WI38 (cell line): ENCODE measurements around the gene USP32.

Source experiments
- H3K4me3 ChIP-seq: 2 replicates; pipeline ENCODE4 v1.5.1; 2011; ENCODE audit warnings: low read depth, mild to moderate bottlenecking, control low read depth, low read length
- CTCF ChIP-seq: IDR thresholded peaks from 2 replicates; pipeline ENCODE4 v1.5.1; 2012; ENCODE audit warnings: low read depth, mild to moderate bottlenecking, control low read depth, low read length

Gene USP32

GRCh38 chr17:60311936-60312335 is 80.0 kb downstream of the USP32 start:
- no peak for TF ChIP-seq CTCF
- no peak overlapping the region for H3K4me3 ChIP-seq

- no peak overlapping the region for H3K4me3 ChIP-seq
- TF ChIP-seq CTCF, result no peak
These were observed 80.7 kb downstream of the USP32 start for GRCh38 chr17:60311186-60311585.

GRCh38 chr17:60305141-60305540 is 86.8 kb downstream of the USP32 start:
- TF ChIP-seq CTCF, result no peak
- no peak overlapping the region for H3K4me3 ChIP-seq

GRCh38 chr17:60304502-60304901 is 87.4 kb downstream of the USP32 start:
- TF ChIP-seq CTCF, result no peak
- no peak overlapping the region for H3K4me3 ChIP-seq

- TF ChIP-seq CTCF, result no peak
- H3K4me3 ChIP-seq, result no peak overlapping the region
These were observed 88.4 kb downstream of the USP32 start for GRCh38 chr17:60303406-60304099.

GRCh38 chr17:60301649-60302048 is 90.3 kb downstream of the USP32 start:
- TF ChIP-seq CTCF, result no peak
- H3K4me3 ChIP-seq, result no peak overlapping the region

GRCh38 chr17:60300949-60301348 is 91.0 kb downstream of the USP32 start:
- TF ChIP-seq CTCF, result no peak
- H3K4me3 ChIP-seq, result no peak overlapping the region
